Kidney (tissue), 14 donors: ENCODE data around the gene ARAP1. TPM values are rescaled to one million over a fixed set of nuclear protein-coding genes. Genes with fewer than 3 reads are reported as not detected.

Experiments used
- DNase-seq, 5 donors: peaks; one replicate each; pipeline ENCODE4 v3.0.0-alpha.2; 2013 to 2020
- FAIRE-seq: peaks from 2 replicates; lab custom pipeline; 2012; peaks lifted over from hg19 to GRCh38; lab: Jason Lieb, UNC
- H3K27ac ChIP-seq, 2 donors: one replicate each; pipeline ENCODE4 v1.7.0; 2013; ENCODE audit warnings: low read depth in 2 of 2, low read length in 2 of 2, inconsistent platforms in 1 of 2
- H3K27me3 ChIP-seq: one replicate; pipeline ENCODE4 v1.7.1; 2013; ENCODE audit warnings: low read length, inconsistent platforms; ENCODE audit not compliant: control insufficient read depth, insufficient read depth
- H3K36me3 ChIP-seq, 3 donors: one replicate each; pipeline versions ENCODE4 v1.7.0 to v1.7.1; 2013; ENCODE audit warnings: low read length in 3 of 3, control low read depth in 1 of 3, inconsistent platforms in 1 of 3; ENCODE audit not compliant: insufficient read depth in 3 of 3, control insufficient read depth in 2 of 3
- H3K4me1 ChIP-seq, 3 donors: one replicate each; pipeline versions ENCODE4 v1.7.0 to v1.7.1; 2013; ENCODE audit warnings: low read length in 3 of 3, inconsistent platforms in 1 of 3, low read depth in 1 of 3; ENCODE audit not compliant: control insufficient read depth in 2 of 3, insufficient read depth in 2 of 3
- H3K4me3 ChIP-seq, 3 donors: one replicate each; pipeline versions ENCODE4 v1.7.0 to v1.8.1; 2013; ENCODE audit warnings: low read length in 3 of 3, control low read depth in 1 of 3, inconsistent platforms in 1 of 3
- H3K9ac ChIP-seq, 3 donors: one replicate each; pipeline versions ENCODE4 v1.7.0 to v1.7.1; 2013; ENCODE audit warnings: low read length in 3 of 3, control low read depth in 1 of 3, inconsistent platforms in 1 of 3
- H3K9me3 ChIP-seq, 3 donors: one replicate each; pipeline versions ENCODE4 v1.7.0 to v1.7.1; 2013; ENCODE audit warnings: low read length in 3 of 3, control low read depth in 1 of 3, inconsistent platforms in 1 of 3; ENCODE audit not compliant: control insufficient read depth in 2 of 3, insufficient read depth in 1 of 3
- CTCF ChIP-seq: IDR thresholded peaks from 3 replicates; pipeline ENCODE4 v1.5.1; 2012; ENCODE audit warnings: mild to moderate bottlenecking, moderate library complexity, borderline replicate concordance; ENCODE audit not compliant: insufficient read depth; ENCODE audit errors: extremely low read depth
- intact Hi-C: fragments of 100-400 bp; cut with DNase I; formaldehyde crosslinking; loops from one replicate; pipeline ENCODE4 v1.11.1; 2022
- polyA plus RNA-seq: library from polyadenylated mRNA; stranded (reverse); fragments of 350-450 nt; fragmentation: Illumina TruSeq; extraction: RNeasy Lipid Tissue Mini Kit (QIAGEN cat#74804); gene quantifications from one replicate; pipeline ENCODE4 v1.2.3, GENCODE V29; 2014; ENCODE audit warnings: low read depth, low replicate concordance; ENCODE audit not compliant: insufficient read depth
- total RNA-seq: library from RNA; stranded (reverse); fragmentation: NEBNext Ultra II Directional; extraction: Animal tissue kit (Norgen Biotek cat#: 25700); gene quantifications from one replicate; pipeline ENCODE4 v1.2.1, GENCODE V29; 2021
- donor health status: control.
- donor health status: control.
- donor health status: control.
- donor health status: control.
- donor health status: control.
- donor health status: DM: yes; HTN: yes; CAD: no.
- donor health status: Normal renal cell carcinoma (clear cell type).

The ARAP1 gene
- total and polyA plus RNA-seq, 2 donors from 2014 or later = 58.2 to 80.8 TPM

- FAIRE-seq = no peak
- peaks cover 0 to 12% (median 0%) of the 10 kb centered on the region in 3 donors for H3K9me3 ChIP-seq
- H3K36me3 ChIP-seq = no peaks in the 10 kb centered on the region
- intact Hi-C loops = no loop called here
- TF ChIP-seq CTCF = no peak
- no peak for DNase-seq
- no peak overlapping the region for H3K27ac ChIP-seq
- no peak overlapping the region for H3K9ac ChIP-seq
- no peaks in the 10 kb centered on the region for H3K4me1 ChIP-seq
- H3K4me3 ChIP-seq = no peak overlapping the region
- no peaks in the 10 kb centered on the region for H3K27me3 ChIP-seq
Measured at GRCh38 chr11:72665911-72666472, 86.2 kb downstream of the ARAP1 start.

- no peaks in the 10 kb centered on the region for H3K36me3 ChIP-seq
- peaks cover 0 to 2% (median 0%) of the 10 kb centered on the region in 3 donors for H3K9me3 ChIP-seq
- intact Hi-C loops = no loop called here
- H3K27ac ChIP-seq = no peak overlapping the region
- no peak overlapping the region for H3K4me3 ChIP-seq
- DNase-seq (no peak), FAIRE-seq (no peak)
- no peak overlapping the region for H3K9ac ChIP-seq
- H3K4me1 ChIP-seq = no peaks in the 10 kb centered on the region
- TF ChIP-seq CTCF = no peak
- H3K27me3 ChIP-seq = no peaks in the 10 kb centered on the region
Measured at GRCh38 chr11:72662036-72662435, 90.2 kb downstream of the ARAP1 start.

- FAIRE-seq = no peak
- no peak for TF ChIP-seq CTCF
Measured at GRCh38 chr11:72661486-72661885, 90.7 kb downstream of the ARAP1 start.

More at GRCh38 chr11:72661486-72661885, 90.7 kb downstream of the ARAP1 start:
- Histone ChIP-seq H3K27me3 (no peaks in the 10 kb centered on the region), H3K27ac (no peak overlapping the region), H3K4me1 (no peaks in the 10 kb centered on the region), H3K36me3 (no peaks in the 10 kb centered on the region), H3K4me3 (no peak overlapping the region), H3K9me3 (no peaks in the 10 kb centered on the region), H3K9ac (no peak overlapping the region)
- intact Hi-C loops = no loop called here
- no peak for DNase-seq
